DMS 273 (cell line): ENCODE results near the gene SELENON.

Experiments used
- DNase-seq: peaks from one replicate; lab custom pipeline; 2025; ENCODE audit not compliant: unreplicated experiment; lab: John Stamatoyannopoulos, UW

Gene SELENON, protein sequence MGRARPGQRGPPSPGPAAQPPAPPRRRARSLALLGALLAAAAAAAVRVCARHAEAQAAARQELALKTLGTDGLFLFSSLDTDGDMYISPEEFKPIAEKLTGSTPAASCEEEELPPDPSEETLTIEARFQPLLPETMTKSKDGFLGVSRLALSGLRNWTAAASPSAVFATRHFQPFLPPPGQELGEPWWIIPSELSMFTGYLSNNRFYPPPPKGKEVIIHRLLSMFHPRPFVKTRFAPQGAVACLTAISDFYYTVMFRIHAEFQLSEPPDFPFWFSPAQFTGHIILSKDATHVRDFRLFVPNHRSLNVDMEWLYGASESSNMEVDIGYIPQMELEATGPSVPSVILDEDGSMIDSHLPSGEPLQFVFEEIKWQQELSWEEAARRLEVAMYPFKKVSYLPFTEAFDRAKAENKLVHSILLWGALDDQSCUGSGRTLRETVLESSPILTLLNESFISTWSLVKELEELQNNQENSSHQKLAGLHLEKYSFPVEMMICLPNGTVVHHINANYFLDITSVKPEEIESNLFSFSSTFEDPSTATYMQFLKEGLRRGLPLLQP

DNA sequence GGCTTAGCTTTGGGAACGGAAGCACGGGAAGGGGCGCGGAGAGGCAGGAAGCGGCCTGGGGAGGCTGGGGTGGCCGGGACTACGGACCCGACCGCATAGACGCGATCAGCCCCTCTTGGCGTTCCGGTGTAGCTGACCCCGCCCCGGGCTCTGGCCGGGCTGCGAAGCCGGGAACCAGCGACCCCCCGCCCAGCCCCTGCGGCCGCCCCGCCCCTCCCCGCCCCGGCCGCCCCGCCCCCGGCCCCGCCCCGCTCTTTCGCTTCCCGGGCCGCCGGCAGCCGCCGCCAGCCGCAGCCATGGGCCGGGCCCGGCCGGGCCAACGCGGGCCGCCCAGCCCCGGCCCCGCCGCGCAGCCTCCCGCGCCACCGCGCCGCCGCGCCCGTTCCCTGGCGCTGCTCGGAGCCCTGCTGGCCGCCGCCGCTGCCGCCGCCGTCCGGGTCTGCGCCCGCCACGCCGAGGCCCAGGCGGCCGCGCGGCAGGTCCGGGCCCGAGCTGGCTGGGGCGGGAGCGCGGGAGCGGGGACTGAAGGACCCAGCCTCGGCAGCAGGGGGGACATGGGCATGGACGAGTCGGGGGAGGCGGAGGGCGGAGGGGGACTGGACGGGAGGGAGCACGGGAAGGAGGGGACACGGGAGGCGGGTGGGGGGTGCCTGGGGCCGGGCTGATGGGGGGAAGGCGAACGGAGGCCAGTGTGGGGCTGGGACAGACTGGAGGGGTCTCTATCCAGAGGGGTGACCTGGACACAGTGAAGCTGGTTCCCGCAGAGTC, at the start of gene SELENON:
TSS of gene SELENON (plus strand) at position 259 of the 768 bp plus-strand sequence. CDS start at position 297, 38 bp downstream.
- peak; percentile 75 for DNase-seq

DNA sequence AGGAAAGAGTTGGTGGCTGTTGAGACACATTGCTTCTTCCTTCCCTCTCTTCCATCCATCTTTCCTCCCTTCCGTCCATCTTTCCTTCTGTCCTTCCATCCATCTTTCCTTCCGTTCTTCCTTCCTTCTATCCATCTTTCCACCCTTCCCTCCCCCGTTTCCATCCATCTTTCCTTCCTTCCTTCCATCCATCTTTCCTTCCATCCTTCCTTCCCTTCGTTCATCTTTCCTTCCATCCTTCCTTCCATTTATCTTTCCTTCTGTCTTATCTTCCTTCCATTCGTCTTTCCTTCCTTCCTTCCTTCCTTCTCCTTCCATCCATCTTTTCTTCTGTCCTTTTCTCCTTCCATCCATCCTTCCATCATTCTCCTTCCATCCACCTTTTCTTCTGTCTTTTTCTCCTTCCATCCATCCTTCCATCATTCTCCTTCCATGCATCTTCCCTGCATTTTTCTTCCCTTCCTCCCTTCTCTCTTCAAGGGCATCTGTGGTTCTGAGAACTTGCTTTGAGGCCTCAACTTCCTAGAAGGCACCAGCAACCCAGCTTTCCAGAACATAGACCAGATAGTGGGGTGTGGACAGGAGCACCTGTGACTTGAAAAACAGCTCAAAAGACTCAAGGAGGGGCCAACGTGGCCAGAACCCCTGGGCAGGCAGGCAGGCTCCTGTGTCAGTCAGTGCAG, 48.9 kb upstream of the SELENON start:
- no peak for DNase-seq

DNA sequence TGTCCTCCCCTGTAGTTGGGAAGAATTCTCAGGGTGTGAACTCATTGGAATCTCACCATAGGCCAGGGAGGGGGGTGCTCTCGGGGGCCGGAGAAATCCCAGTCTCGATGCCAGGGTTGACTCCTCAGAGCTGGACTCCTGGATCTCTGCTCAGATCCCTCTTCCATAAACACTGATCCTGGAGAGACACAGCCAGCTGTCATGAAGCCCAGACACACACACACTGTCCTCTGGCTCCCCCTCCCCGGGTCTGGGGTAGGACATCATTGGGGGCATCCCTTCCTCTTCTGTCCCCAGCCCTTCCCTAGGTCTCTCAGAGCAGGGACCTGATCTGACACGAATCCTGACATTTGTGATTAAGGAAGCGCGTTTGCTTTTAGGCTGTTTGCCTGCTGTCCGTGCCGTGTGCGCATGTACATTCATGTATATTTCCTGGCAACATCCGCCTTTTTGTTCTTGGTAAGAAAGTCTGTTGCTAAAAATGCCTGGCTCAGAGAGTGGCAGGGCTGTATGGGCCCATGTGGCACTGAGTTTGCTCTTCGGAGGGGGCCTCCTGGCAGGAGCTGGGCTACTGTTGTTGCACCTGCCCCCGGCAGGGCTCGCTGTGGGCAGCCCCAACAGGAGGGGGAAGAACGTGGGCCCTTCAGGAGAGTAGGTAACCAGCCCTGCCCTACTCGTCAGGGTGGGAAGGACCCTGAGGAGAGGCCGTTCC, 45.4 kb upstream of the SELENON start:
- DNase-seq = peak; percentile 71

DNA sequence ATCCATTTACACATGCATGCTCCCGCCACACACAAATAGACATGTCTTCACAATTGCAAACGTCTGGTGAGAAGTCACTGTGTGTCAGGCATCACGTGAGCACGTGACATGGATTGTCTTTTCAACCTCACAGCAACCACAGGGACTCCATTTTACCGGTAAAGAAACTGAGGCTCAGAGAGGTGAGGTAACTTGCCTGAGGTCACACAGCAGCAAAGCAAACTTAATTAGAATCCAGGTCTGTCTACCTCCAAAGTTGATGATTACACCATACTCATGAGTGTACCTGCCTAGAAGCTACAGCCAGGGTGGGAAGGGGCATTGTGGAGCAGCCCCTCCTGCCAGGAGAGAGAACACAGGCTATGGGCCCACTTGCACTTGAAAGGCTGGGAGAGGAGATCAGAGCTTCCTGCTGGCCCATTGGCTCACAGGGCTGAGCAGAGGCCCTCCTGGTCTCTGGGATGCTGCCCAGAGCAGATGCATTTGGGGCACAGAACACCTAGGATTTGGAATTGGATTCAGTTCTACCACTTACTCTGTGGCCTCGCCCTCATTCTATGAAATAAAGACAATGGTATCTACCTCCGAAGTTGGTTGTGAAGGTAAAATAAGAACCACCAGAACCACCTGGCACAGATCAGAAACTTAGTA, 44.4 kb upstream of the SELENON start:
- no peak for DNase-seq

DNA sequence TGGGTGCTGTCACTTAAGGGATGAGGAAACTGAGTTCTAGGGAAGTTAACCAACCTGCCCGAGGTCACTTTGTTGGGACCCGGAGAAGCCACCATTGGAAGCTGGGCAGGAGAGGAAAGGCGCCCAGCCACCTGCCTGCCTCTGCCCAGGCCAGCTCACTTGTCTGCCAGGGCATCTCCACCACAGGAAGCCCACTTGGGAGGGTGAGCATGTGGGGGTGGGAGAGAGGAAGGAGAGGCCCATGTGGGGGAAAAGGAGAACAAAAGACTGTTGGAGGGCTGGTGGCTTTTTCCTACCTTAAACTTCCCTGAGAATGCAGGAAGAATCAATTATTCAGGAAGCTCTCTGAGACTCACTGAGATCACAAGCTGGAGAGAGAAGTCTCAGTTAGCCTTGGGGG, 43.8 kb upstream of the SELENON start:
- DNase-seq = no peak

DNA sequence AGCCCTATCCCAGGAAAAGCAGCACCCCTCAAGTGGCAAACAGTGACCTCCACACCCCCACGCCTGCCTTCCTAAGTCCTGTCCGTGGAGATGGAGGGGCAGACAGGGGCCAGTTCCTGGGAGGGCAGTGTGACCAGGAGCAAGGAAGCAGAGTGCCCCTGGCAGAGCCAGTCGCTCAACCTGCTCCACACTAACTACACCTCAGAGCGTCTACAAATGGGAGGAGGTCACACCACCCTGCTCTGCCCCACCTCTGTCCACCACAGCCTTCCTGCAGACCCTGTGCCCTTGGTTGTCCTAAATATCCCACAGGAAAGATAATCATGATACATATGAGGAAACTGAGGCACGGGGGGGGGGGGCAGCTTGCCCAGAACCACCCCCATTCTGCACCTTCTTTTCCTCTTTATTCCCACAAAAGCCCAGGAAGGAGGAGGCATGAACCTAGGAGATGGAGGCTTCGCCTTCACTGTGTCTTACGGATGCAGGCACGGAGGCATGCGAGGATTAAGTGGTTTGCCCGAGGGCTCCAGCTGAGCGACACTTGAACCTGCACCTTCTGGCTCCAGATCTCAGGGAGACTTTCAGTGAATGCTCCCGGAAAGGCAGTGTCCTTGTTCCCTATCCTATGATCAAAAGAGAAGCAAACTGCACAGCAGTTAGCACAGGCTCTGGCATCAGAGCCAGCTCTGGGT, 42.7 kb upstream of the SELENON start:
- DNase-seq = no peak

DNA sequence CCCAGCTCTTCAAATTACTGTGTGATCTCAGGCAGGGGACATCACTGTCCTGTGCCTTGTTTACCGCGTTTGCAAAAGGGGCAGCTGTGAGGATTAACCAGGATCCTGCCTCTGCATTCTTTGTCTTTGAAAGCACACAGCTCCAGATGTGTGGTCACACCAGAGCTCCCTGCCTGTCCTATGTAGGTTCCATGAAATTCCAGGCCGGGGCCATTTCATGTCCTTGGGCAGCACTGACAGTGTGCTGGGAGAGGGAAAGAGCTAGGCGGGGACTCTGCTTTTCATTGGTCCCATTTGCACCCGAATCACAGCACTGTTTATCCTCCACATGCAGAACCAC, 42.2 kb upstream of the SELENON start:
- no peak for DNase-seq

DNA sequence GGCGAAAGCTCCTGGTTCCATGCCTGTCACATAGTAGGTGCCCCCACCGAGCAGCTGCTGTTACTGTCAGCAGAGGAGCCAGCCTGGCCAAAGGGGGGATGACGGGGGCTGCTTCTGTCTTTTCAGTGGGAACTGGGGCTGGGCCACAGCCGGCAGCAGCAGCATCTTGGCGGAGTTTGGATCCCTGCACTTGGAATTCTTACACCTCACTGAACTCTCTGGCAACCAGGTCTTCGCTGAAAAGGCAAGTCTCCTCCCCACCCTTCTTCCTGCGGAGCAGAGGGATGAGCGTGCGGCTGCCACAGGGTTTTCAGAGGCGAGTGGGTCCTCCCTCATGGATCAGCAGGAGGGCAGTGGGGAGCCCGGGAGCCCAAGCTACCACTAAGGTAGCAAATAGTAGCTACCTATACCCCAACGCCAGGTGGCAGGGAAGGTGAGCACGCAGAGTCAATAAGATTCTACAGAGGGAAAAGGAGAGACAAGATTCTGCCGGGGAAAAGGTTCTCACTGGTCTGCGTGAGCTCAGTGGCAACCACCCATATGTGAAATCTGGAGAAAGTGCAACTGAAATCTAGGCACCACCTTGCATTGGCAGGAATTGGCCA, 41.4 kb upstream of the SELENON start:
- no peak for DNase-seq

DNA sequence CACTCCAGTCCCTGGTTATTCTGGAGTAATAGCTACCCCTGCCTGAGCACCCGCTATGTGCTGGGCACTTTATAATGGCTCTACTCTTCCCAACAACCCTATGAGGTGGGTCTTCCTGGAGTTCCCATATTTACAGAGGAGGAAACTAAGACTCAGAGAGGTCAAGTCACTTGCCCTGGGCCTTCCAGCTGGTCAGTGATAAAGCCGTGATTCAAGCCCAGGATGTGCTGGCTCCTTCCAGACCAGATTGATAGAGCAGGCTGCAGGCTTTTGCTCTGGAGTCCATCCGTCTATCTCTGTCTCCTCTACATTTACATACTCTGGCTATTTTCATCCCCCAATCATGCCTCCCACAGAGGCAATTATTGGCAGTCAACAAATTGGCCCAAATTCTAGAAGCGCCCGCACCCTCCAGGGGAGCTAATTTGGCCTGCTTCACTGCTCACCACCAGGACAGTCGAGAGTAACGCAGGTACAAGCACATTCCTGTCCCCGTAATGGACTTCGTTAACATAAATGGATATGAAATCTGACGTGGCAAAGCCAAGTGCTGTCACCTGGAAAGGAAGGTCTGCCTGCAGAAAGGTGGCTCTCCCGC, 39.8 kb upstream of the SELENON start:
- DNase-seq = no peak

DNA sequence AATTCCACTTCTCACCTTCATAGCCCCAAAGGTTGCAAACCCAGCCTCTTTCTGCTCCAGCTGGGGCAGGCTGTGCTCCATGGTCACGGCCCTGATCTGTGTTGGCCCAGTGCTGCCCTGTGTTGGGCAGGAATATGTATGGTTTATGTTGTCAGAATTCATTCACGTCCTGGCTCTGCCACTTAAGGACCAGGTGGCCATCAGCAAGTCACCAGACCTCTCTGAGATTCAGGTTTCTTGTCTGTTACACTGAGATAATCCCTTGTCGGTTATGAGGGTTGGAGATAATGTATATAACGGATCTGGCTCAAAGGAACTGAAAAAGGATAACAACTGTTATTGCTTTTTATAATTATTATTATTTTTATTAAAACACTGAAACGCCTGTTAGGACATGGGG, 39.1 kb upstream of the SELENON start:
- DNase-seq = peak; percentile 37

DNA sequence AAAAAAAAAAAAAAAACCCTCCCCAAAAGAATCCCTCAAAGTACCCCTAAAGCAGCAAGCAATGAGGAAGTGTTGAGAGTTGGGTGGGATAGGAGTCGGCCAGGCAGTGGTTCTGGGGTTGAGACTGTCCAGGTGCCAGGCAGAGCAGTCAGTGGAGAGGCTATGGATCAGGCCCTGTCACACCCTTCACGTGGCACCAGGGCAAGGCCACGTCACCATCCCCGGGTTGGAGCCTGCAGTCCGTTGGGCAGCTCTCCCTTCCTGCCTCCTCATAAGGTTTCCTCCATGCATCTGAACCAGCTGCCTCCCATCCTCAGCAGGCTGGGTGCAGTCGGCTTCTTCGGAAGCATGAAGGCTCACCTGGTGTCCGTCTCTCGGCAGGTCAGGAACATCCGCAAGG, 36.5 kb upstream of the SELENON start:
- DNase-seq = no peak

DNA sequence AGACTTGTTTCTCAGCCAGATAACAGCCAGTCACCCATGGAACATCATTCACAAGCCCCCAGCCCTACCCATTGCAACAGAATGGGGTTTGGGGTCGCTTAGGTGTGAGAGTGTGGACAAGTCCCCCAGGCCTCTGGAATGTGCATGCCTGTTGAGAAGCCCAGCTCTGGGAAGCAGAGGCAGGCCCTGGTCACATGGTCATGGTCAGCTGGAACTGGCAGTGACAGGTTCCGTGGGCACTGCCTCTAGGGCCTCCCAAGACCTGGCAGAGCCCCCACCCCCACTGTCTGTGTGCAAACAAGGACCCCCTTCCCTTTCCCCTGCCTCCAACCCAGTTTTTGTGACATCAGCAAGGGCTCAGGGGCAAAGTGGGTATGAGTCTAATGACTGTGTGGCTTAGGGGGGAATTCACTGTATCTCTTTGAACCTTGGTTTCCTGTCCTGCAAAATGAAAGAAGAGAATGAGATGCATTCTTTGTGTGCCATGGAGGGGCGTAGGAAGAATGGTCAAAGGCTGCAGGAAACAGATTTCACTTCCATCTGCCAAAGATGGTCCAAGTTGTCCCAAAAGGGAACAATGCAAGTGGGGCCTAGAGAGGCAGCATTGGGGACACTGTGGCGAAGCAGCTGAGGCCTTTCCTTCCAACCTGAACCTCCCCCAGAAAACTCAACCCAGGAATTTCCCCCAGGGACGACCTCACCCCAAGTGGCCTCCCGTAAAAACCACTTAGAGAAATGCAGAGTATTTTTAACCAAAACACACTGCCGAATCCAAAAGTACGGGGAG, 34.7 kb upstream of the SELENON start:
- DNase-seq = no peak

DNA sequence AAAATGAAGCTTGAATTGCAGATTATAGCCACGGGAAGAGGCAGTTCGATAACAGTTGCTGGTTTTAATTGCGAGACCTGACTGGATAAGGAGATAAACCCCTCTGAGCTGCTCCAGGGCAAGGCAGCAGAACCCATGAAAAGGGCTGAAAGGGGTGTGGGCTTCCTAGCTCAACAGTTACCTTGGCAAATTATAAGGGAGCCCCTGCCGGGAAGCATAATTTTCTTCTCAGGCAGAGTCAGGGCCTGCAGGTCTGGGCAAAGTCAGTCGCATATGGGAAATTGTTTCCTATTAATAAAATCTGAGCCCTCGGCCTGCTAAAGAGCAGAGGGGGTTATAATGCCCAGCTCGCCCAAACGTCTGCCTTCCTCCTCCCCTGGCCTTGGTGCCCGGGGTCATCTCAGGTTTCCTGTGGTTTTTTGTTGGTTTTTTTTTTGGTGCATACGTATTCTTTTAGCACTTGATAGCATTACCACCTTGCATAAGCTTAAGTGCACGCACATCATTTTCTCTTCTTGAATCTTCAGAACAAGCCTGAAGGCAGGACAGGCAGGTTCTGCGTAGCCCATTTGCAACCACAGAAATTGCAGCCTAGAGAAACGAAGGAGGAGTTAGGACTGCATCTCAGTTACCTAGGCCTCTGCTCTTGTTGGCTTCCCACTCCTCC, 33.9 kb upstream of the SELENON start:
- peak; percentile 93 for DNase-seq

DNA sequence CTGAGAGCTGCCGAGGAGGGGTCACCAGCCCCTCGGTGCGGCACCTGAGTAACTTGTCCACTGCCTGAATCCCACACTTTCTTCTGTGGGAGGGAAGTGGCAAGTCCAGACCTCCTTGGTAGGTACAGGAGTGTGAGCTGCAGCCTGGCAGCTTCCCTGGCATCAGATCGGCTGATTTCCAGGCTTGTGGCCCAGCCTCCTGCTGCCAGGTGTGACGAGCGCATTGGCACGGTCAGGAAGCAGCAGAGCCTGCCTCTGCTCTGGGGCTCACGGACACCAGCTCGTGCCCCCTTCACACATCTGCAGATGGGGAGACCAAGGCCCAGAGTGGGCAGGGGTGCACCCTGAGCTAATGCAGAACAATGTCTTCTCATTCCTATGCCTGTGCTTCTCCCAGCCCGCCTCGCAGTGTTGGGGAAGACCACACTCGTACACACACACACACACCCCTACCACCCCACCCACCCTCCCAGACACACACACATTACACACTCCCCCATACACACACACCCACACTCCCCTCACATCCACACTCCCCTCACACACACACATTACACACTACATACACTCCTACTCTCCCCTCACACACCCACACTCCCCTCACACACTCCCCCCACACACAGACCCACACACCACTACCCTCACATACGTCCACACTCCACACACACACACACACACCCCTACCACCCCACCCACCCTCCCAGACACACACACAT, 33.1 kb upstream of the SELENON start:
- DNase-seq = peak; percentile 89

DNA sequence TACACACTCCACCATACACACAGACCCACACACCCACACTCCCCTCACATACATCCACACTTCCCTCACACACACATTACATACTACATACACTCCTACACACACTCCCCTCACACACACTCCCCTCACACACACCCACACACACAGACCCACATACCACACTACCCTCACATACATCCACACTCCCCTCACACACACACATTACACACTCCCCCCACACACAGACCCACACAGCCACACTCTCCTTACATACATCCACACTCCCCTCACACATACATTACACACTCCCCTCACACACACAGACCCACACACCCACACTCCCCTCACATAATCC, 32.6 kb upstream of the SELENON start:
- DNase-seq = no peak

DNA sequence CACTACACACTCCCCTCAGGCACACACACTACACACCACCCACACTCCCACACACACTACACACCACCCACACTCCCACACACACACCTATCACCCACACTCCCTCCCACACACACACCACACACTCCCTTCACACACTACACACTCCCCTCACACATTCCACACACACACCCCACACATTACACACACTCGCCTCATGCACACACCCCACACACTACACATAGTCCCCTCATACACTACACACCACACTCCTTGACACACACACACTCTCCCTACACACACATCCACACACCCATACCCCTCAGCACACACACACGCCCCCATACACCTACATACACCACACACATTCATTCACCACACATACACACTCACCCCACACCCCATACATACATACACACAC, 31.0 kb upstream of the SELENON start:
- no peak for DNase-seq
